DOHH2 (cell line): ENCODE data around the gene DEF6.
A peak's percentile ranks its signal among the peaks of the same experiment; 100 is the strongest.

Experiments
- H3F3A ChIP-seq: fragments of 200-600 bp; sonication (generic), shearing (Covaris generic); 2 replicates; pipeline ENCODE4 v1.6.0; 2016; ENCODE audit warnings: antibody characterized with exemption, mild to moderate bottlenecking; ENCODE audit not compliant: control insufficient read depth, insufficient read depth
- H3K27ac ChIP-seq: fragments of 200-600 bp; sonication (generic); 2 replicates; pipeline ENCODE4 v1.5.1; 2014; ENCODE audit warnings: low read depth, mild to moderate bottlenecking, low read length, moderate library complexity
- H3K27me3 ChIP-seq: fragments of 200-600 bp; sonication (generic); 2 replicates; pipeline ENCODE4 v1.6.1; 2014; ENCODE audit warnings: mild to moderate bottlenecking, low read length, mixed read lengths; ENCODE audit not compliant: control insufficient read depth
- H3K36me3 ChIP-seq: fragments of 200-600 bp; sonication (generic); 2 replicates; pipeline ENCODE4 v1.6.1; 2014; ENCODE audit warnings: mild to moderate bottlenecking, low read length, moderate library complexity, mixed read lengths; ENCODE audit not compliant: control insufficient read depth
- H3K4me1 ChIP-seq: fragments of 200-600 bp; sonication (generic); 2 replicates; pipeline ENCODE4 v1.6.1; 2014; ENCODE audit warnings: mild to moderate bottlenecking, low read length, mixed read lengths; ENCODE audit not compliant: control insufficient read depth
- H3K4me2 ChIP-seq: fragments of 200-600 bp; sonication (generic); 2 replicates; pipeline ENCODE4 v1.6.0; 2014; ENCODE audit warnings: mild to moderate bottlenecking, low read length, moderate library complexity
- H3K4me3 ChIP-seq: fragments of 200-600 bp; sonication (generic); 2 replicates; pipeline ENCODE4 v1.5.1; 2014; ENCODE audit warnings: mild to moderate bottlenecking, low read length, mixed read lengths
- H3K79me2 ChIP-seq: fragments of 200-600 bp; sonication (generic); 2 replicates; pipeline ENCODE4 v1.6.1; 2014; ENCODE audit warnings: mild to moderate bottlenecking, low read length, mixed read lengths; ENCODE audit not compliant: control insufficient read depth
- H3K9me2 ChIP-seq: fragments of 200-600 bp; sonication (generic); replicated peaks from 2 replicates; pipeline ENCODE4 v1.6.1; 2014; ENCODE audit warnings: mild to moderate bottlenecking, low read length, mixed read lengths; ENCODE audit not compliant: control insufficient read depth
- H3K9me3 ChIP-seq: fragments of 200-600 bp; sonication (generic); 2 replicates; pipeline ENCODE4 v1.6.1; 2014; ENCODE audit warnings: antibody characterized with exemption, low read length, mixed read lengths; ENCODE audit not compliant: control insufficient read depth, insufficient read depth
- H4K20me1 ChIP-seq: fragments of 200-600 bp; sonication (generic); 2 replicates; pipeline ENCODE4 v1.6.0; 2014; ENCODE audit warnings: low read depth, mild to moderate bottlenecking, antibody characterized with exemption, low read length, moderate library complexity; ENCODE audit not compliant: control insufficient read depth, insufficient read depth
- EZH2phosphoT487 ChIP-seq: fragments of 200-600 bp; sonication (generic); IDR thresholded peaks from 2 replicates; pipeline ENCODE4 v1.6.1; 2017; ENCODE audit warnings: borderline replicate concordance, mild to moderate bottlenecking, antibody characterized with exemption, low read length, moderate library complexity, mixed read lengths
- TF ChIP-seq, protein P1 (sequence below): fragments of 200-600 bp; sonication (generic); IDR thresholded peaks from one replicate; pipeline ENCODE4 v1.5.1; 2014; ENCODE audit warnings: antibody characterized with exemption, mild to moderate bottlenecking, low read depth, low read length; ENCODE audit not compliant: poor library complexity, severe bottlenecking

Gene DEF6, protein sequence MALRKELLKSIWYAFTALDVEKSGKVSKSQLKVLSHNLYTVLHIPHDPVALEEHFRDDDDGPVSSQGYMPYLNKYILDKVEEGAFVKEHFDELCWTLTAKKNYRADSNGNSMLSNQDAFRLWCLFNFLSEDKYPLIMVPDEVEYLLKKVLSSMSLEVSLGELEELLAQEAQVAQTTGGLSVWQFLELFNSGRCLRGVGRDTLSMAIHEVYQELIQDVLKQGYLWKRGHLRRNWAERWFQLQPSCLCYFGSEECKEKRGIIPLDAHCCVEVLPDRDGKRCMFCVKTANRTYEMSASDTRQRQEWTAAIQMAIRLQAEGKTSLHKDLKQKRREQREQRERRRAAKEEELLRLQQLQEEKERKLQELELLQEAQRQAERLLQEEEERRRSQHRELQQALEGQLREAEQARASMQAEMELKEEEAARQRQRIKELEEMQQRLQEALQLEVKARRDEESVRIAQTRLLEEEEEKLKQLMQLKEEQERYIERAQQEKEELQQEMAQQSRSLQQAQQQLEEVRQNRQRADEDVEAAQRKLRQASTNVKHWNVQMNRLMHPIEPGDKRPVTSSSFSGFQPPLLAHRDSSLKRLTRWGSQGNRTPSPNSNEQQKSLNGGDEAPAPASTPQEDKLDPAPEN

DNA sequence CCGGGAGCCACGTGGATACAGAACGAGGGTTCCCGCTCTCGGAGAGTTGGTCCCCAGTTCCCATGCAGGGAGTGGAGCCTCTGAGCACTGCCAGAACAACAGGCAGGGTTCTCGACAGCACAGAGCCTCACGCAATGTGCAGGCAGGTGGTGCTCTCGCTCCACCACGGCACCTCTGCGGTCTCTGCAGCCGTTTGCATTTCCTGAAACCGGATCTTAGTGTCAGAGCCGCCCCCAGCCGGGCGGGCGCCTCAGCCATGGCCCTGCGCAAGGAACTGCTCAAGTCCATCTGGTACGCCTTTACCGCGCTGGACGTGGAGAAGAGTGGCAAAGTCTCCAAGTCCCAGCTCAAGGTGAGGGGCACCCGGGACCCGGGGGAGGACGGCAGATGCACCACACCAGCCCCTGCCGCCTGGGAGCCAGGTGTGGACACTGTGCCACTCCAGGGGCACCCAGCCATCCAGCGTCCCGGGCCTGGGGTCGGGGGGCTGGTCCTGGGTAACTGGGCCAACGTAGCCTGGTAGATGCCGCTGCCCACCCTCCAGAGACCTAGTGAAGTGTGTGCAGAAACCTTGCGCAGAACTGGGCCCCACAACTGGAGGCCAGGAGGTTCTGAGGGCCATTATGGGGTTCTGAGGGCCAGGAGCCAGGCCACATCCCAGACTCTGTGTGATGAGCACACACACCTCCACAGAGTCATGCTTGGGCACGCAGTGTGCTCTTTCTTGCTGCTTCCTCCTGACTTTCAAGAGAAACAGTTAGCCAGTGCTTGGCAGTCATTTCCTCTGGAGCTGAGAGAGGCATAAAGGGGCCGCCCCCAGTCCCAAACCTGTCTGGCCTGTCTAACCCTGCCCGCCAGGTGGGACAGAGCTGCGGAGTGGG is at the start of gene DEF6:
Gene DEF6, plus strand, starts transcription at position 218 of the 881 bp plus-strand sequence. Its CDS starts 39 bp downstream, at position 257.
- peak within 1 kb of the TSS; percentile 91 for H3K4me3 ChIP-seq
- H3K9me2 ChIP-seq, result no peaks in the 10 kb centered on the region
- H3K27ac ChIP-seq, result peak within 1 kb of the TSS; percentile 86
- peaks cover 44% of the 10 kb centered on the region for H3K79me2 ChIP-seq
- no peaks in the 10 kb centered on the region for H4K20me1 ChIP-seq
- H3F3A ChIP-seq, result peaks cover 19% of the 10 kb centered on the region
- H3K4me2 ChIP-seq, result peak within 1 kb of the TSS; percentile 95
- H3K9me3 ChIP-seq, result no peaks in the 10 kb centered on the region
- peaks cover 58% of the 10 kb centered on the region for H3K4me1 ChIP-seq
- peaks cover 41% of the 10 kb centered on the region for H3K36me3 ChIP-seq
- no peaks in the 10 kb centered on the region for H3K27me3 ChIP-seq
- TF ChIP-seq EZH2phosphoT487, result no peak
- TF ChIP-seq, protein P1, sequence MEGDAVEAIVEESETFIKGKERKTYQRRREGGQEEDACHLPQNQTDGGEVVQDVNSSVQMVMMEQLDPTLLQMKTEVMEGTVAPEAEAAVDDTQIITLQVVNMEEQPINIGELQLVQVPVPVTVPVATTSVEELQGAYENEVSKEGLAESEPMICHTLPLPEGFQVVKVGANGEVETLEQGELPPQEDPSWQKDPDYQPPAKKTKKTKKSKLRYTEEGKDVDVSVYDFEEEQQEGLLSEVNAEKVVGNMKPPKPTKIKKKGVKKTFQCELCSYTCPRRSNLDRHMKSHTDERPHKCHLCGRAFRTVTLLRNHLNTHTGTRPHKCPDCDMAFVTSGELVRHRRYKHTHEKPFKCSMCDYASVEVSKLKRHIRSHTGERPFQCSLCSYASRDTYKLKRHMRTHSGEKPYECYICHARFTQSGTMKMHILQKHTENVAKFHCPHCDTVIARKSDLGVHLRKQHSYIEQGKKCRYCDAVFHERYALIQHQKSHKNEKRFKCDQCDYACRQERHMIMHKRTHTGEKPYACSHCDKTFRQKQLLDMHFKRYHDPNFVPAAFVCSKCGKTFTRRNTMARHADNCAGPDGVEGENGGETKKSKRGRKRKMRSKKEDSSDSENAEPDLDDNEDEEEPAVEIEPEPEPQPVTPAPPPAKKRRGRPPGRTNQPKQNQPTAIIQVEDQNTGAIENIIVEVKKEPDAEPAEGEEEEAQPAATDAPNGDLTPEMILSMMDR, result peak; percentile 91

DNA sequence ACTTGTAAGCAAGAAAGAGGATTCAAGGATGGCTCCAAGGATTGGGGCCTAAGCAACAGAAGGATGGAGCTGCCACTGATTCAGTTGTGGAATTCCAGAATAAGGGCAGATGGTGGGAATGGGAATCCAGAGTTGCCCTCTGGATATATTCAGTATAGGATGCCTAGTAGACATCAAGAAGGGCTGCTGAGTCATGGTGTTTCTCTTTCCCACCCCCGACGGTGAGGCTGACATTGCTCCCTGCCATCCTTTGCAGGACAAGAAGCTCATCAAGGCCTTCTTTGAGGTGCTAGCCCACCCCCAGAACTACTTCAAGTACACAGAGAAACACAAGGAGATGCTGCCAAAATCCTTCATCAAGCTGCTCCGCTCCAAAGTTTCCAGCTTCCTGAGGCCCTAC is 49.3 kb upstream of the DEF6 start:
- H3K9me3 ChIP-seq, result no peaks in the 10 kb centered on the region
- no peaks in the 10 kb centered on the region for H3K9me2 ChIP-seq
- H4K20me1 ChIP-seq, result no peaks in the 10 kb centered on the region; the same call in 1 of the 2 replicates
- H3K4me2 ChIP-seq, result no peak overlapping the region
- no peak overlapping the region for H3K27ac ChIP-seq
- no peak for TF ChIP-seq EZH2phosphoT487
- TF ChIP-seq, protein P1, result no peak
- H3K79me2 ChIP-seq, result peaks cover 15% of the 10 kb centered on the region
- no peaks in the 10 kb centered on the region for H3K36me3 ChIP-seq
- no peaks in the 10 kb centered on the region for H3K27me3 ChIP-seq
- H3F3A ChIP-seq, result no peaks in the 10 kb centered on the region
- H3K4me3 ChIP-seq, result no peak overlapping the region
- no peaks in the 10 kb centered on the region for H3K4me1 ChIP-seq

GRCh38 chr6:35248965-35249364 is 48.7 kb upstream of the DEF6 start:
- Histone ChIP-seq H3K4me2 (no peak overlapping the region), H3K36me3 (no peaks in the 10 kb centered on the region)

More at GRCh38 chr6:35248965-35249364, 48.7 kb upstream of the DEF6 start:
- no peak overlapping the region for H3K27ac ChIP-seq
- peaks cover 18% of the 10 kb centered on the region for H3K79me2 ChIP-seq
- no peaks in the 10 kb centered on the region for H3K27me3 ChIP-seq
- H3K9me2 ChIP-seq, result no peaks in the 10 kb centered on the region
- TF ChIP-seq EZH2phosphoT487, result no peak
- TF ChIP-seq, protein P1, result no peak
- H3K9me3 ChIP-seq, result no peaks in the 10 kb centered on the region
- no peak overlapping the region for H3K4me3 ChIP-seq
- H3F3A ChIP-seq, result no peaks in the 10 kb centered on the region
- H4K20me1 ChIP-seq, result no peaks in the 10 kb centered on the region; the same call in 1 of the 2 replicates
- H3K4me1 ChIP-seq, result no peaks in the 10 kb centered on the region
